ENCODE measurements around the gene ABLIM1.

The ABLIM1 gene

GRCh38 chr10:114658175-114658574 lies at the start of gene ABLIM1:
TSS of gene ABLIM1 (minus strand) at chr10:114658275. CDS start at chr10:114658200, 75 bp downstream.
- no peak within 1 kb of the TSS for H3K4me2 ChIP-seq (ENCODE audit: low read length)
- no peaks in the 10 kb centered on the region for H4K20me1 ChIP-seq (ENCODE audit: insufficient read depth, low read length)
- no peaks in the 10 kb centered on the region for H3K36me3 ChIP-seq (replicated peaks; ENCODE audit: low read depth, low read length)
- no peaks in the 10 kb centered on the region for H3K4me1 ChIP-seq (ENCODE audit: low read length)
- H3K79me2 ChIP-seq (ENCODE audit: low read length), result no peaks in the 10 kb centered on the region
- TF ChIP-seq, protein P1, sequence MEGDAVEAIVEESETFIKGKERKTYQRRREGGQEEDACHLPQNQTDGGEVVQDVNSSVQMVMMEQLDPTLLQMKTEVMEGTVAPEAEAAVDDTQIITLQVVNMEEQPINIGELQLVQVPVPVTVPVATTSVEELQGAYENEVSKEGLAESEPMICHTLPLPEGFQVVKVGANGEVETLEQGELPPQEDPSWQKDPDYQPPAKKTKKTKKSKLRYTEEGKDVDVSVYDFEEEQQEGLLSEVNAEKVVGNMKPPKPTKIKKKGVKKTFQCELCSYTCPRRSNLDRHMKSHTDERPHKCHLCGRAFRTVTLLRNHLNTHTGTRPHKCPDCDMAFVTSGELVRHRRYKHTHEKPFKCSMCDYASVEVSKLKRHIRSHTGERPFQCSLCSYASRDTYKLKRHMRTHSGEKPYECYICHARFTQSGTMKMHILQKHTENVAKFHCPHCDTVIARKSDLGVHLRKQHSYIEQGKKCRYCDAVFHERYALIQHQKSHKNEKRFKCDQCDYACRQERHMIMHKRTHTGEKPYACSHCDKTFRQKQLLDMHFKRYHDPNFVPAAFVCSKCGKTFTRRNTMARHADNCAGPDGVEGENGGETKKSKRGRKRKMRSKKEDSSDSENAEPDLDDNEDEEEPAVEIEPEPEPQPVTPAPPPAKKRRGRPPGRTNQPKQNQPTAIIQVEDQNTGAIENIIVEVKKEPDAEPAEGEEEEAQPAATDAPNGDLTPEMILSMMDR (IDR thresholded peaks at IDR 0.05; ENCODE audit: low read depth, low read length), result no peak
- no peak for TF ChIP-seq EZH2phosphoT487 (IDR thresholded peaks at IDR 0.05; ENCODE audit: low read depth)
- peaks cover 6% of the 10 kb centered on the region; the same call in 1 of the 2 replicates for H3K27me3 ChIP-seq (ENCODE audit: low read depth, low read length)
- no peak within 1 kb of the TSS for H3K27ac ChIP-seq (ENCODE audit: low read length)
- no peak within 1 kb of the TSS for H3K4me3 ChIP-seq (ENCODE audit: low read length)
- H3K9ac ChIP-seq (ENCODE audit: low read length), result no peak within 1 kb of the TSS
- H3K9me3 ChIP-seq (ENCODE audit: insufficient read depth, low read length), result no peaks in the 10 kb centered on the region
- H2AFZ ChIP-seq (ENCODE audit: low read depth, low read length), result no peak within 1 kb of the TSS

- H3K4me3 ChIP-seq (ENCODE audit: low read length), result no peak overlapping the region
- peaks cover 13% of the 10 kb centered on the region; the same call in 1 of the 2 replicates for H3K27me3 ChIP-seq (ENCODE audit: low read depth, low read length)
- H3K79me2 ChIP-seq (ENCODE audit: low read length), result no peaks in the 10 kb centered on the region
- no peaks in the 10 kb centered on the region for H4K20me1 ChIP-seq (ENCODE audit: insufficient read depth, low read length)
- no peaks in the 10 kb centered on the region for H3K4me1 ChIP-seq (ENCODE audit: low read length)
- no peaks in the 10 kb centered on the region for H3K9me3 ChIP-seq (ENCODE audit: insufficient read depth, low read length)
- H3K4me2 ChIP-seq (ENCODE audit: low read length), result no peak overlapping the region
- no peak overlapping the region for H3K27ac ChIP-seq (ENCODE audit: low read length)
- no peak for TF ChIP-seq EZH2phosphoT487 (IDR thresholded peaks at IDR 0.05; ENCODE audit: low read depth)
- no peaks in the 10 kb centered on the region for H3K36me3 ChIP-seq (replicated peaks; ENCODE audit: low read depth, low read length)
- H2AFZ ChIP-seq (ENCODE audit: low read depth, low read length), result no peak overlapping the region
- H3K9ac ChIP-seq (ENCODE audit: low read length), result no peak overlapping the region
These were observed 48.5 kb upstream of the ABLIM1 start for GRCh38 chr10:114706458-114707055.

DNA sequence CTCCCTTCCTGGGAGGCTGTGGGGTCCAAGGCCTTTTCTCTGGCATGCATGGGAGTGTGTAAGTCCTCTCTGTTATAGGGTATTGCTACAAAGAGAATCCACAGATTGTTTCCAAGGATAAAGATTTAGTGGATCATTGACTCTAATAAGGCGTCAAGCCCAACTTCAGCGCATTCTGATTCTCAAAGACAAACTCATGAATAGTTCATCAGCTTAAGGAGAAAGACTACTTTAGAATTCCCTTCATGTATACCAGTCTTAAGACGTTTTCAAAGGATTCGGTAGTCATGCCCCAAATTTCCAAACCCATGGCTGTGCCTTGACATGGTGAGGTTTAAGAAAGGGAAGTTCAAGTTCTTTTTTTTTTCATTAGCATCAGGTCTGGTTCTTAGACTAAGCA lies 46.6 kb upstream of the ABLIM1 start:
- no peak for TF ChIP-seq EZH2phosphoT487 (IDR thresholded peaks at IDR 0.05; ENCODE audit: low read depth)
- TF ChIP-seq, protein P1 (IDR thresholded peaks at IDR 0.05; ENCODE audit: low read depth, low read length), result no peak
- no peak overlapping the region for H3K4me2 ChIP-seq (ENCODE audit: low read length)
- H4K20me1 ChIP-seq (ENCODE audit: insufficient read depth, low read length), result no peaks in the 10 kb centered on the region
- no peak overlapping the region for H3K27ac ChIP-seq (ENCODE audit: low read length)
- no peaks in the 10 kb centered on the region for H3K79me2 ChIP-seq (ENCODE audit: low read length)
- peaks cover 13% of the 10 kb centered on the region; the same call in 1 of the 2 replicates for H3K27me3 ChIP-seq (ENCODE audit: low read depth, low read length)
- no peak overlapping the region for H3K4me3 ChIP-seq (ENCODE audit: low read length)
- no peaks in the 10 kb centered on the region for H3K4me1 ChIP-seq (ENCODE audit: low read length)
- no peaks in the 10 kb centered on the region for H3K36me3 ChIP-seq (replicated peaks; ENCODE audit: low read depth, low read length)
- no peaks in the 10 kb centered on the region for H3K9me3 ChIP-seq (ENCODE audit: insufficient read depth, low read length)
- H3K9ac ChIP-seq (ENCODE audit: low read length), result no peak overlapping the region
- H2AFZ ChIP-seq (ENCODE audit: low read depth, low read length), result no peak overlapping the region

GRCh38 chr10:114703377-114704107 lies 45.5 kb upstream of the ABLIM1 start:
- Histone ChIP-seq H3K9ac (ENCODE audit: low read length) (no peak overlapping the region), H3K4me2 (ENCODE audit: low read length) (no peak overlapping the region), H3K27ac (ENCODE audit: low read length) (no peak overlapping the region), H3K4me3 (ENCODE audit: low read length) (no peak overlapping the region), H3K36me3 (replicated peaks; ENCODE audit: low read depth, low read length) (no peaks in the 10 kb centered on the region), H4K20me1 (ENCODE audit: insufficient read depth, low read length) (no peaks in the 10 kb centered on the region), H3K9me3 (ENCODE audit: insufficient read depth, low read length) (no peaks in the 10 kb centered on the region), H2AFZ (ENCODE audit: low read depth, low read length) (no peak overlapping the region), H3K79me2 (ENCODE audit: low read length) (no peaks in the 10 kb centered on the region), H3K27me3 (ENCODE audit: low read depth, low read length) (peaks cover 13% of the 10 kb centered on the region; the same call in 1 of the 2 replicates), H3K4me1 (ENCODE audit: low read length) (no peaks in the 10 kb centered on the region)
- TF ChIP-seq, protein P1 (IDR thresholded peaks at IDR 0.05; ENCODE audit: low read depth, low read length), result peak; percentile 59
- no peak for TF ChIP-seq EZH2phosphoT487 (IDR thresholded peaks at IDR 0.05; ENCODE audit: low read depth)
